Activated CD8-positive, alpha-beta memory T cell treated with anti-CD3 and anti-CD28 coated beads for 36 hours (primary cell): Measurements from ENCODE around the gene S100A2. TPM values are rescaled to one million over a fixed set of nuclear protein-coding genes. Genes with fewer than 3 reads are reported as not detected.

Source experiments
- total RNA-seq, 2 experiments: library from RNA; stranded (reverse); gene quantifications; one replicate each; pipeline ENCODE4 v1.2.3, GENCODE V29; 2021

The S100A2 gene
- total RNA-seq, 2 experiments from 2014 or later, result 1.2 to 1.6 TPM

Other genes starting within 250 kb of the S100A2 start
- not detected for gene PGLYRP4, start 217.0 kb downstream of the S100A2 start, total RNA-seq
- gene S100A9, start 208.0 kb downstream of the S100A2 start, total RNA-seq, result not detected
- not detected for gene S100A12, start 190.2 kb downstream of the S100A2 start, total RNA-seq
- not detected for gene S100A8, start 174.8 kb downstream of the S100A2 start, total RNA-seq
- gene S100A7A, start 149.3 kb downstream of the S100A2 start, total RNA-seq, result not detected
- gene S100A7, start 105.2 kb downstream of the S100A2 start, total RNA-seq, result not detected
- gene S100A6, start 29.9 kb downstream of the S100A2 start, total RNA-seq, result 100 to 1,000 TPM; 203 to 213 TPM
- gene S100A5, start 24.9 kb downstream of the S100A2 start, total RNA-seq, result 1 to 10 TPM; 1.1 to 1.2 TPM
- 100 to 1,000 TPM; 125 TPM for gene S100A4, start 20.0 kb downstream of the S100A2 start, total RNA-seq
- gene S100A3, start 16.6 kb downstream of the S100A2 start, total RNA-seq, result not detected
- not detected for gene S100A16, start 47.3 kb upstream of the S100A2 start, total RNA-seq
- gene S100A14, start 50.5 kb upstream of the S100A2 start, total RNA-seq, result not detected
- gene S100A13, start 61.7 kb upstream of the S100A2 start, total RNA-seq, result 1 to 10 TPM; 5.1 to 6.9 TPM
- not detected for gene S100A1, start 62.6 kb upstream of the S100A2 start, total RNA-seq
- gene CHTOP, start 68.2 kb upstream of the S100A2 start, total RNA-seq, result 10 to 100 TPM; 90.4 to 93.0 TPM
- 10 to 100 TPM; 34.3 to 34.4 TPM for gene SNAPIN, start 92.9 kb upstream of the S100A2 start, total RNA-seq
- 100 to 1,000 TPM; 372 to 384 TPM for gene ILF2, start 105.1 kb upstream of the S100A2 start, total RNA-seq
- not detected for gene NPR1, start 112.8 kb upstream of the S100A2 start, total RNA-seq
- 10 to 100 TPM; 54.9 to 55.3 TPM for gene INTS3, start 162.2 kb upstream of the S100A2 start, total RNA-seq
- gene SLC27A3, start 209.6 kb upstream of the S100A2 start, total RNA-seq, result 10 to 100 TPM; 11.2 to 12.1 TPM